LNCAP (cell line): ENCODE results near the gene ZNF750.

Experiments
- CTCF ChIP-seq: fragments of 450-650 bp; IDR thresholded peaks from 2 replicates; pipeline ENCODE4 v1.5.1; 2017; ENCODE audit warnings: mild to moderate bottlenecking

ZNF750 gene

DNA sequence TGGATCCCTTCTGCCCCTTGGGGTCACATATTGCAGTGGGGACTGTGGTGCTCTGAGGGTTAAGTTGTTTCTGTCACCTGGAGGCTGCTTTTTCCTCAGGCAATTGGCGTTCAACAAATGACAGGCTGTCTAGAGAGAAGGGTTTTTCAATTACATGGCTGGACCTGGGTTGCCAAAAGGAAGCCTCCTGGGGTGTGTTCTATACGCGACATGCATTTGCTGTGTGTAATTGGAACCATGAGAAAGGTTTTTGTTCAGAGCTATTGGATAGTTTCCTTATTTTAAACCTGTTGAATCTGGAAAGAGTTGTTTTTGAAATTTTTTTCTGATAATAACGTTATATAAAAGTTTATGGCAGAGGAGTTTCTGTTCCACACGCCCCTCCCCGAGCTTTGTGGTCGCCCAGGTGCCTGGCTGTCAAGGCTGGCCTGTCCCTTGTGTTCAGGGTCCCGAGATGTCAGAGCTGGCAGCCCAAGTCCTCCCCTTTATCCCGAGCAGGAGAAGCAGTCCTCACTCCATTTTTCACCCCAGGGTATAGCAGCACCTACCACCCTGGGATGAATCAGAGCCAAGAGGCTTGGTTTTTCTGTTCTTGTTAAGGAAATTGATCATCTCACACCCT lies 26.1 kb upstream of the ZNF750 start:
- no peak for TF ChIP-seq CTCF

DNA sequence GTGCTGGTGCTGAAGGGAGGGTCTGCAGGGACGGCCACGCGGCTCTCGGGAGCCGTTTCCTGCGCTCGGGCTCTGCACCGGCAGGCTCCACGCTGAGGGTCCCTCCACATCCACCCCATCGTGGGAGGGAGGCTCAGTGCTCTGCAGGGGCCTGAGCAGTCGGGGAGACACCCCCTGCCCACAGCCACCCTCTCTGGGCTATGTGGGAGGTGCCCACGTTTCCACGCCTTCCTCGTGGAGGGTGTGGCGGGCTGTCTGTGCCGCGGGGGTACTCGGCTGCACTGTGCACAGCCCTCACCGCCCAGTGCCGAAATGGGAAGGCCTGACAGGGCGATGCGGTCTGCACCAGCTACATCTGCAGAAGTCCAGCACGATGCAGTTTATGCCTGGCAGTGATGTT lies 25.5 kb upstream of the ZNF750 start:
- no peak for TF ChIP-seq CTCF

GRCh38 chr17:82864713-82865248 lies 25.0 kb upstream of the ZNF750 start:
- TF ChIP-seq CTCF, result no peak

- TF ChIP-seq CTCF, result no peak
These were observed 24.3 kb upstream of the ZNF750 start for GRCh38 chr17:82863941-82864712.

DNA sequence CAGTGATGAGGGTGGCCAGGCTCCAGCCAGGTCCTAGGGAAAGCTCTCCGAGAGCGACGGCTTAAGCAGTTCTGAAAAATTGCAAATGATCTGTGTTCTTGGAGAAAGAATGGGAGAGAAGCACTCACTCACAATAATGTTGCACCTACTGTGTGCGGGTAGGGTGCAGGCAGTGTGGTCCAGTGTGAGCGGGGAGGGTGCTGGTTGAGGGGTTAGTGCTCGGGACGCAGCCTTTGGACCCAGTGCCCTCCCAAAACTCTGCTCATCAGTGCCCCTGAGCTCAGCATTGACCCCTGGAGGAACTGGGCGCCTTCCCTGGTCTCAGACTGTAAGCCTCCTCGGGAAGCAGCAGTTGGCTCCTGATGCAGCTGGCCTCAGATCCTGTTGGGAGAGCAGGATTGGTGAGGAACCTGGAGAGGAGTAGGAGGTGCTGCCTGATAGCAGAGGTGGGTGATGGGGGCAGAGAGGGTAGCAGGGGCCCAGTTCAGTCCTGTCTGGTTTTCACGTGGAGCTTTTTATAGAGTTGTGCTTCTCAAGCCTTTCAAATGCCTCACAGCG lies 23.6 kb upstream of the ZNF750 start:
- no peak for TF ChIP-seq CTCF

GRCh38 chr17:82862737-82863382 lies 23.0 kb upstream of the ZNF750 start:
- TF ChIP-seq CTCF, result no peak

GRCh38 chr17:82862191-82862590 lies 22.4 kb upstream of the ZNF750 start:
- TF ChIP-seq CTCF, result no peak
